Spleen (tissue), 7 donors: Measurements from ENCODE around the gene EDN2.

Experiments used
- POLR2A ChIP-seq, 3 donors: fragments of 450-650 bp; IDR thresholded peaks; one replicate each; pipeline ENCODE4 v1.5.1; 2017; ENCODE audit warnings: antibody characterized with exemption in 3 of 3, mild to moderate bottlenecking in 1 of 3
- POLR2AphosphoS5 ChIP-seq, 3 donors: sonication (generic); formaldehyde crosslinking; IDR thresholded peaks; one replicate each; pipeline ENCODE4 v1.5.1; 2017; ENCODE audit warnings: antibody characterized with exemption in 3 of 3
- TF ChIP-seq, protein P1 (sequence below), 11 experiments: fragments of 200-600 bp in 7 of 11; fragments of 450-650 bp in 4 of 11; sonication (generic) in 4 of 11; IDR thresholded peaks in 8 of 11; conservative IDR thresholded peaks in 3 of 11; 1 replicate in 7 of 11; 2 replicates in 4 of 11; pipeline versions ENCODE4 v1.4.0 to v1.8.0; 2016 to 2021; ENCODE audit warnings: antibody characterized with exemption in 11 of 11, inconsistent platforms in 4 of 11, mild to moderate bottlenecking in 1 of 11
- donor health status: DM: no; HTN: no; CAD: no; lungs with moderate emphysema.
- donor health status: DM: no; HTN: no; CAD: no.
- donor health status: DM: no; HTN: no; CAD: no.

DNA sequence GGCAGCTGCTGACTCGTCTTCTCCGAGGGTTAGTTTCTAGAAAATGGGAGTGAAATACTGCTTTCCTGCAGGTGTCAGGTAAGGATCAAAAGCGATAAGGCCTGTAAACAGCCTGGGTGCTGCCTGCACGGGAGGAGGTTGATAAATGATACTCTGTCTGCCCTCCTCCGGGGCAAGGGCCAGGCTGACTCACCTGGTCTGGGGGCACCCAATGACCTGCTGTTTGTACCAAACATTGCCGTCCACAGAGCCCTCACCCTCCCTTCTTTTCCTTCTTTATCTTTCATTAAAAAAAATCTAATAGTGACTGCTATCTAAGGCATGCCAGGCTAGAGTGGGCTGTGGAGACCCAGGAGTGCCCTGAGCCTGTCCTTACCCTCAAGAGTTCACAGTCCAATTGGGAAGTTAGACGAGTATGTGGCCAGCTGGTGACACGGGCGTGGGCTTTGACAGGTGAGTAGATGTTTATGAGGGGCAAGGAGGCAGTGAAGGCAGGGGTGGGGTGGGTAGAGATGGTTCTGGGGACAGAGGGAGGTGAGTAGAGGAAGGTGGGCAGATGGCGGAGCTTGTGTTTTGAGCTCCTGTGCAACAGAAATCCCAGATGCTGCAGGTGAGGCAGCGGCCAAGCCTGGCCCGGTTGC, 16.2 kb downstream of the EDN2 start:
- TF ChIP-seq POLR2AphosphoS5 (IDR thresholded peaks at IDR 0.05) (no peak), POLR2A (IDR thresholded peaks at IDR 0.05) (no peak)
- TF ChIP-seq, protein P1, sequence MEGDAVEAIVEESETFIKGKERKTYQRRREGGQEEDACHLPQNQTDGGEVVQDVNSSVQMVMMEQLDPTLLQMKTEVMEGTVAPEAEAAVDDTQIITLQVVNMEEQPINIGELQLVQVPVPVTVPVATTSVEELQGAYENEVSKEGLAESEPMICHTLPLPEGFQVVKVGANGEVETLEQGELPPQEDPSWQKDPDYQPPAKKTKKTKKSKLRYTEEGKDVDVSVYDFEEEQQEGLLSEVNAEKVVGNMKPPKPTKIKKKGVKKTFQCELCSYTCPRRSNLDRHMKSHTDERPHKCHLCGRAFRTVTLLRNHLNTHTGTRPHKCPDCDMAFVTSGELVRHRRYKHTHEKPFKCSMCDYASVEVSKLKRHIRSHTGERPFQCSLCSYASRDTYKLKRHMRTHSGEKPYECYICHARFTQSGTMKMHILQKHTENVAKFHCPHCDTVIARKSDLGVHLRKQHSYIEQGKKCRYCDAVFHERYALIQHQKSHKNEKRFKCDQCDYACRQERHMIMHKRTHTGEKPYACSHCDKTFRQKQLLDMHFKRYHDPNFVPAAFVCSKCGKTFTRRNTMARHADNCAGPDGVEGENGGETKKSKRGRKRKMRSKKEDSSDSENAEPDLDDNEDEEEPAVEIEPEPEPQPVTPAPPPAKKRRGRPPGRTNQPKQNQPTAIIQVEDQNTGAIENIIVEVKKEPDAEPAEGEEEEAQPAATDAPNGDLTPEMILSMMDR (IDR thresholded peaks at IDR 0.05 in 8 of 11, conservative IDR thresholded peaks at IDR 0.05 in 3 of 11): no peak
